Measurements from ENCODE around the gene PTGIR. TPM values are rescaled to one million over a fixed set of nuclear protein-coding genes. Genes with fewer than 3 reads are reported as not detected.

The PTGIR gene
- total RNA-seq, 4 donors from 2014 or later, result 0.94 to 2.9 (median 2.3) TPM

DNA sequence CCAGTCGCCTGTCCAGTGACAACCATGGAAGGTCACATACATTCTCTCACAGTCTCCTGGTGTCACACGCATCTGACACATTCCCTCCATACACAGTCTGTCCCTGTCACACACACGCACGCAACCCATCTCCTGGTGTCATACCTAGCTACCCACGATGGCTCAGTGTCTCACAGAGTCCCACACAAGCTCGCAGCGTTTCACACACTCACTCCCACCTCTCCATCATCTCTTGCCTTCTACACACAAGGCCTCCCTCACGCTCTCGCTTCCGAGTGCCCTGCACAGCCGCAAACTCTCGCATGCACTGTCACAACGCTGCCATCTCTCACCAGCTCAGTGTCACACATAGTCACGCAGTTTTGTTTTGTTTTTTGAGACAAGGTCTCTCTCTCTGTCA is 12.3 kb upstream of the PTGIR start:
- TF ChIP-seq, protein P1, sequence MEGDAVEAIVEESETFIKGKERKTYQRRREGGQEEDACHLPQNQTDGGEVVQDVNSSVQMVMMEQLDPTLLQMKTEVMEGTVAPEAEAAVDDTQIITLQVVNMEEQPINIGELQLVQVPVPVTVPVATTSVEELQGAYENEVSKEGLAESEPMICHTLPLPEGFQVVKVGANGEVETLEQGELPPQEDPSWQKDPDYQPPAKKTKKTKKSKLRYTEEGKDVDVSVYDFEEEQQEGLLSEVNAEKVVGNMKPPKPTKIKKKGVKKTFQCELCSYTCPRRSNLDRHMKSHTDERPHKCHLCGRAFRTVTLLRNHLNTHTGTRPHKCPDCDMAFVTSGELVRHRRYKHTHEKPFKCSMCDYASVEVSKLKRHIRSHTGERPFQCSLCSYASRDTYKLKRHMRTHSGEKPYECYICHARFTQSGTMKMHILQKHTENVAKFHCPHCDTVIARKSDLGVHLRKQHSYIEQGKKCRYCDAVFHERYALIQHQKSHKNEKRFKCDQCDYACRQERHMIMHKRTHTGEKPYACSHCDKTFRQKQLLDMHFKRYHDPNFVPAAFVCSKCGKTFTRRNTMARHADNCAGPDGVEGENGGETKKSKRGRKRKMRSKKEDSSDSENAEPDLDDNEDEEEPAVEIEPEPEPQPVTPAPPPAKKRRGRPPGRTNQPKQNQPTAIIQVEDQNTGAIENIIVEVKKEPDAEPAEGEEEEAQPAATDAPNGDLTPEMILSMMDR (IDR thresholded peaks at IDR 0.05; ENCODE audit: low read depth), result no peak

GRCh38 chr19:46635920-46636761 is 11.3 kb upstream of the PTGIR start, which contains the start of gene GNG8:
TSS of gene GNG8 (minus strand) at chr19:46636202. CDS start at chr19:46634682, 1,520 bp downstream.
- TF ChIP-seq, protein P1 (IDR thresholded peaks at IDR 0.05; ENCODE audit: low read depth), result no peak

- TF ChIP-seq, protein P1 (IDR thresholded peaks at IDR 0.05; ENCODE audit: low read depth), result no peak
These were observed 9.8 kb upstream of the PTGIR start for GRCh38 chr19:46634656-46635218.

GRCh38 chr19:46634045-46634655 is 9.3 kb upstream of the PTGIR start:
- TF ChIP-seq, protein P1 (IDR thresholded peaks at IDR 0.05; ENCODE audit: low read depth), result no peak

- TF ChIP-seq, protein P1 (IDR thresholded peaks at IDR 0.05; ENCODE audit: low read depth), result no peak
These were observed 8.2 kb upstream of the PTGIR start for GRCh38 chr19:46633130-46633529.

GRCh38 chr19:46631481-46631880 is 6.6 kb upstream of the PTGIR start:
- TF ChIP-seq, protein P1 (IDR thresholded peaks at IDR 0.05; ENCODE audit: low read depth), result no peak

DNA sequence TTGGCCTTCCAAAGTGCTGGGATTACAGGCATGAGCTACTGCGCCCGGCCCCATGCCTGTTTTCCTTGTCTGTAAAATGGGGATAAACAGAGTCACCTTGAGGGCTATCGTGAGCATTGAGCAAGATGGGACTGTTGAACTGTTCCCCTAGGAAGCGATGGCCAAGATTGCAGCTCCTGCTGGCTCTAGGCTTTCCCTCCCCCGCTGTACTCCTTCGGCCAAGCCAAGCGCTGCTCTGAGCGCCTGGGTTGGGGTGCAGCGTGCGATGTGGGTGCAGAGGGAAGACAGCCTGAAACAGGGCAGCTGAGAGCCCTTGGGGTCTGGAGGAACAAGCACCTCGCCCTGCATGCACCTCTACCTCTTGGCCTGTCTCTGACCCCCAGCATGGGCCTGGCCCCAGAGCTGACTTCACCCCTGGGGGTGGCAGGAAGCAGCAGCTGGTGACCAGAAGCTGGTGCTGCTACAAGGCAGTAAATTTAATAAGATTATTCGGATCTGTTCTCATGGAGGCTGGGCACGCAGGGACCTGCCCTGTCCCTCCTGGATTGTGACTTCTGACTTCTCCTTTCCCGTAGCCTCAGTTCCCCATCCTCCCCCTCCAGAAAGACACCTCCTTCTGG is 5.8 kb upstream of the PTGIR start:
- TF ChIP-seq, protein P1 (IDR thresholded peaks at IDR 0.05; ENCODE audit: low read depth), result no peak

Data from subcutaneous adipose tissue (tissue), 4 donors.